ENCODE results near the gene ZXDC.

Gene ZXDC

GRCh38 chr3:126451511-126451910 lies 24.2 kb downstream of the ZXDC start:
- DNase-seq (ENCODE audit: insufficient read length, low spot score): no peak
- no peak for FAIRE-seq
- no peak for TF ChIP-seq POLR2A (IDR thresholded peaks at IDR 0.05; ENCODE audit: low read depth, low read length)

GRCh38 chr3:126450744-126451143 lies 24.9 kb downstream of the ZXDC start:
- no peak for TF ChIP-seq POLR2A (IDR thresholded peaks at IDR 0.05; ENCODE audit: low read depth, low read length)
- DNase-seq (ENCODE audit: insufficient read length, low spot score): no peak
- FAIRE-seq: no peak

GRCh38 chr3:126450219-126450618 lies 25.5 kb downstream of the ZXDC start:
- no peak for TF ChIP-seq POLR2A (IDR thresholded peaks at IDR 0.05; ENCODE audit: low read depth, low read length)
- DNase-seq (ENCODE audit: insufficient read length, low spot score) (no peak), FAIRE-seq (no peak)

GRCh38 chr3:126449621-126450051 lies 26.1 kb downstream of the ZXDC start:
- DNase-seq (ENCODE audit: insufficient read length, low spot score): no peak
- no peak for TF ChIP-seq POLR2A (IDR thresholded peaks at IDR 0.05; ENCODE audit: low read depth, low read length)
- no peak for FAIRE-seq

- DNase-seq (ENCODE audit: insufficient read length, low spot score) (no peak), FAIRE-seq (no peak)
- no peak for TF ChIP-seq POLR2A (IDR thresholded peaks at IDR 0.05; ENCODE audit: low read depth, low read length)
Measured at GRCh38 chr3:126448893-126449180, 26.9 kb downstream of the ZXDC start.

- TF ChIP-seq POLR2A (IDR thresholded peaks at IDR 0.05; ENCODE audit: low read depth, low read length): no peak
- DNase-seq (ENCODE audit: insufficient read length, low spot score) (no peak), FAIRE-seq (no peak)
Measured at GRCh38 chr3:126448136-126448892, 27.4 kb downstream of the ZXDC start.

- DNase-seq (ENCODE audit: insufficient read length, low spot score): no peak
- TF ChIP-seq POLR2A (IDR thresholded peaks at IDR 0.05; ENCODE audit: low read depth, low read length): no peak
- no peak for FAIRE-seq
Measured at GRCh38 chr3:126447456-126448106, 28.1 kb downstream of the ZXDC start.

GRCh38 chr3:126446791-126447190 lies 28.9 kb downstream of the ZXDC start:
- TF ChIP-seq POLR2A (IDR thresholded peaks at IDR 0.05; ENCODE audit: low read depth, low read length): no peak
- FAIRE-seq (no peak), DNase-seq (ENCODE audit: insufficient read length, low spot score) (no peak)

GRCh38 chr3:126446301-126446700 lies 29.4 kb downstream of the ZXDC start:
- FAIRE-seq (no peak), DNase-seq (ENCODE audit: insufficient read length, low spot score) (no peak)
- no peak for TF ChIP-seq POLR2A (IDR thresholded peaks at IDR 0.05; ENCODE audit: low read depth, low read length)

GRCh38 chr3:126445506-126445905 lies 30.2 kb downstream of the ZXDC start:
- FAIRE-seq (no peak), DNase-seq (ENCODE audit: insufficient read length, low spot score) (no peak)
- no peak for TF ChIP-seq POLR2A (IDR thresholded peaks at IDR 0.05; ENCODE audit: low read depth, low read length)

GRCh38 chr3:126442856-126443242 lies 32.8 kb downstream of the ZXDC start:
- no peak for FAIRE-seq
- TF ChIP-seq POLR2A (IDR thresholded peaks at IDR 0.05; ENCODE audit: low read depth, low read length): no peak
- no peak for DNase-seq (ENCODE audit: insufficient read length, low spot score)

GRCh38 chr3:126442094-126442855 lies 33.4 kb downstream of the ZXDC start:
- no peak for TF ChIP-seq POLR2A (IDR thresholded peaks at IDR 0.05; ENCODE audit: low read depth, low read length)
- DNase-seq (ENCODE audit: insufficient read length, low spot score): no peak
- no peak for FAIRE-seq

- no peak for FAIRE-seq
- no peak for TF ChIP-seq POLR2A (IDR thresholded peaks at IDR 0.05; ENCODE audit: low read depth, low read length)
- DNase-seq (ENCODE audit: insufficient read length, low spot score): no peak
Measured at GRCh38 chr3:126441256-126441880, 34.3 kb downstream of the ZXDC start.

- TF ChIP-seq POLR2A (IDR thresholded peaks at IDR 0.05; ENCODE audit: low read depth, low read length): no peak
- no peak for FAIRE-seq
- no peak for DNase-seq (ENCODE audit: insufficient read length, low spot score)
Measured at GRCh38 chr3:126440709-126440995, 35.0 kb downstream of the ZXDC start.

All from H54 (cell line).